Smooth muscle cell of trachea (primary cell): Measurements from ENCODE around the gene NFAM1. TPM values are rescaled to one million over a fixed set of nuclear protein-coding genes. Genes with fewer than 3 reads are reported as not detected.

Source experiments
- total RNA-seq: library from RNA; depleted of rRNA; stranded (reverse); fragments of >200 nt; gene quantifications from 2 replicates; pipeline ENCODE4 v1.2.1, GENCODE V29; 2014

Gene NFAM1
- total RNA-seq = under 0.01 and 0.29 TPM in 2 replicates

GRCh38 chr22:42432020-42432596 lies at the start of gene NFAM1:
TSS of gene NFAM1 (minus strand) at chr22:42432403. CDS start at chr22:42432357, 46 bp downstream.

Other genes with a start within 250 kb of the NFAM1 start
- 25.5 and 26.3 TPM in 2 replicates for gene TCF20, start 161.8 kb downstream of the NFAM1 start, total RNA-seq
- 26.9 and 35.9 TPM in 2 replicates for gene RRP7A, start 87.4 kb upstream of the NFAM1 start, total RNA-seq
- 8.8 and 10.3 TPM in 2 replicates for gene SERHL2, start 121.6 kb upstream of the NFAM1 start, total RNA-seq
- 32.4 TPM in 2 replicates for gene POLDIP3, start 182.5 kb upstream of the NFAM1 start, total RNA-seq
- gene ATP5MGL, start 208.2 kb upstream of the NFAM1 start, total RNA-seq = 0.83 and 1.6 TPM in 2 replicates
- 80.9 and 122 TPM in 2 replicates for gene CYB5R3, start 217.0 kb upstream of the NFAM1 start, total RNA-seq